Esophagus (tissue), 2 donors: ENCODE measurements around the gene PTCH1. TPM values are rescaled to one million over a fixed set of nuclear protein-coding genes. Genes with fewer than 3 reads are reported as not detected.
A peak's percentile ranks its signal among the peaks of the same experiment; 100 is the strongest.

Source experiments
- H3K27ac ChIP-seq, 2 donors: one replicate each; pipeline ENCODE4 v1.5.1; 2013; ENCODE audit warnings: low read depth in 2 of 2, mild to moderate bottlenecking in 2 of 2, inconsistent platforms in 1 of 2, low read length in 1 of 2, moderate library complexity in 1 of 2
- H3K27me3 ChIP-seq, 2 donors: one replicate each; pipeline ENCODE4 v1.6.1; 2013; ENCODE audit warnings: low read length in 2 of 2, control low read depth in 1 of 2, mild to moderate bottlenecking in 1 of 2; ENCODE audit not compliant: insufficient read depth in 2 of 2, control insufficient read depth in 1 of 2
- H3K36me3 ChIP-seq, 2 donors: one replicate each; pipeline ENCODE4 v1.6.1; 2013; ENCODE audit warnings: low read length in 1 of 2; ENCODE audit not compliant: control insufficient read depth in 2 of 2, insufficient read depth in 2 of 2
- H3K4me1 ChIP-seq, 2 donors: one replicate each; pipeline ENCODE4 v1.6.1; 2013; ENCODE audit warnings: low read length in 1 of 2; ENCODE audit not compliant: control insufficient read depth in 2 of 2, insufficient read depth in 2 of 2
- H3K4me3 ChIP-seq, 2 donors: one replicate each; pipeline ENCODE4 v1.5.1; 2013; ENCODE audit warnings: low read length in 2 of 2, mild to moderate bottlenecking in 2 of 2, low read depth in 1 of 2, moderate library complexity in 1 of 2
- H3K9me3 ChIP-seq, 2 donors: one replicate each; pipeline ENCODE4 v1.6.1; 2013; ENCODE audit warnings: mild to moderate bottlenecking in 2 of 2, low read depth in 1 of 2, low read length in 1 of 2, moderate library complexity in 1 of 2; ENCODE audit not compliant: control insufficient read depth in 2 of 2, insufficient read depth in 1 of 2
- WGBS, 2 donors: extraction: QIAGEN DNeasy Blood & Tissue Kit; methylation state at CpG; one replicate each; pipeline ENCODE4 v1.1.7; 2013; 5-methylcytosine and 5-hydroxymethylcytosine counted together
- polyA plus RNA-seq, 2 donors: library from polyadenylated mRNA; stranded (reverse); fragments of 200-250 nt; gene quantifications; one replicate each; pipeline ENCODE4 v1.2.3, GENCODE V29; 2013
- donor health status: healthy with polysubstance abuse.
- donor health status: Bipolar disorder and iron deficiency.

PTCH1 gene
- polyA plus RNA-seq, 2 donors = 2.4 to 2.8 TPM

- Histone ChIP-seq H3K36me3 (no peaks in the 10 kb centered on the region), H3K27ac (peak overlapping the region; percentile 70 to 89), H3K9me3 (no peaks in the 10 kb centered on the region), H3K27me3 (no peaks in the 10 kb centered on the region), H3K4me3 (peak overlapping the region; percentile 47 to 52), H3K4me1 (no peaks in the 10 kb centered on the region)
- WGBS, 2 donors = 16 to 29% methylated on average over 11 of the region's 11 CpGs
These were observed 90.7 kb downstream of the PTCH1 start for GRCh38 chr9:95425910-95426551.

DNA sequence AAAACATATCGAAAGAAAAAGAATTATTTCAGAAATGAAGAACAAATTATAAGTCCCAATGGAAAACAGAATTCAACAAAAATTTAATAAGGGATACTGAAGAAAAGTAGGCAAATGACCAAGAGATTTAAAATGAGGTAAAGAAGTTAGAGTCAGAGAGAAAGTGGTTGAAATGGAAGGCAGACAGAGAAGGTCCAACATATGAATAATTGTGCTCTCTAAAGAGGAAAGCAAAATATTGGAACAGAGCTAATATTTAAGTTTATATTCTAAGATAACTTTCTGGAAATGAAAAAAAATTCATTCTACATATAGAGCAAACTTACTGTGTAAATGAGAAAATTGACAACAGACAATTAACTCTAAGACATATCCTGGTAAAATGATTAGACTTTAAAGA, 94.1 kb downstream of the PTCH1 start:
- Histone ChIP-seq H3K27ac (no peak overlapping the region), H3K9me3 (no peaks in the 10 kb centered on the region), H3K27me3 (no peaks in the 10 kb centered on the region), H3K36me3 (peaks cover 0 to 2% of the 10 kb centered on the region in 2 donors), H3K4me1 (no peaks in the 10 kb centered on the region), H3K4me3 (no peak overlapping the region)
- WGBS, 2 donors = 94 to 96% methylated on average over 1 of the region's 1 CpG

- Histone ChIP-seq H3K36me3 (peaks cover 0 to 2% of the 10 kb centered on the region in 2 donors), H3K4me3 (no peak overlapping the region), H3K4me1 (no peaks in the 10 kb centered on the region), H3K9me3 (no peaks in the 10 kb centered on the region), H3K27ac (no peak overlapping the region), H3K27me3 (no peaks in the 10 kb centered on the region)
These were observed 96.3 kb downstream of the PTCH1 start for GRCh38 chr9:95420518-95420917.

DNA sequence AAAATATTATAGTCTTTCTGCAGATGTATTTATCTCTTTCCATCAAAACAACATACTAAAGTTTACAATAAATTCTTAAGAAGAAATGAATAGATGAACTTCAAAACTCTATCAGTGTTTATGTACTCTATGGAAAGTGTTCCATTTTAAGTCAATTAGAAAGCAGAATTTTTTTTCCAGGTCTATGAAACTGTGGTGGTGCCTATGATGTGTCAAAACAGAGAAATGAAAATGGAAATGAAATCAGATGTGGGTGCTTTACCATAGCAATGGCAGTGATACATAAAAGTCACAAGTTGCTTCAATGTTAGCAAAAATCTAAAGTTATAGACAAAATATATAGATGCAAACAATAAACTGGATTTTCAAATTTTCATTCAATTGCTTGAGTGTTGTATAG, 97.3 kb downstream of the PTCH1 start:
- Histone ChIP-seq H3K4me1 (no peaks in the 10 kb centered on the region), H3K36me3 (peaks cover 0 to 2% of the 10 kb centered on the region in 2 donors), H3K4me3 (no peak overlapping the region), H3K27me3 (no peaks in the 10 kb centered on the region), H3K9me3 (no peaks in the 10 kb centered on the region), H3K27ac (no peak overlapping the region)

DNA sequence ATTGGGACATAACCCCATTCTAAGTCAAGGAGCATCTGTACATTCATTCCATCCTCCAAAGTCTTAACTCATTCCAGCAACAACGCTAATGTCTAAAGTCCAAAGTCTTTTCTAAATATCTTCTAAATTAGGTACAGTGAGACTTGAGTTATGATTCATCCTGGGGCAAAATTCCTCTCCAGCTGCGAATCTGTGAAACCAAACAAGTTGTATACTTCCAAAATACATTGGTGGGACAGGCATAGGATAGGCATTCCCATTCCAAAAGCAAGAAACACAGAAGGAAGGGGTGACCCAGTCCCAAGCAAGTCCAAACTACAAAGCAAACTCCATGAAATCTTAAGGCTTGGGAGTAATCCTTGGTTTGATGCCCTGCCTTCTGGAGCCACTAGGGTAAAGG, 101.6 kb downstream of the PTCH1 start:
- Histone ChIP-seq H3K27ac (no peak overlapping the region), H3K4me1 (no peaks in the 10 kb centered on the region), H3K27me3 (no peaks in the 10 kb centered on the region), H3K36me3 (peaks cover 0 to 2% of the 10 kb centered on the region in 2 donors), H3K4me3 (no peak overlapping the region), H3K9me3 (no peaks in the 10 kb centered on the region)
- WGBS, 2 donors = 79 to 89% methylated on average over 2 of the region's 2 CpGs

- H3K27me3 ChIP-seq = no peaks in the 10 kb centered on the region
- H3K4me1 ChIP-seq = peaks cover 0 to 2% of the 10 kb centered on the region in 2 donors
- 92 to 94% methylated on average over 2 of the region's 2 CpGs for WGBS, 2 donors
- no peak overlapping the region for H3K27ac ChIP-seq
- no peak overlapping the region for H3K4me3 ChIP-seq
- peaks cover 0 to under 1% of the 10 kb centered on the region in 2 donors for H3K36me3 ChIP-seq
- H3K9me3 ChIP-seq = no peaks in the 10 kb centered on the region
These were observed 103.0 kb downstream of the PTCH1 start for GRCh38 chr9:95413793-95414192.

- no peaks in the 10 kb centered on the region for H3K9me3 ChIP-seq
- no peak overlapping the region for H3K4me3 ChIP-seq
- H3K27ac ChIP-seq = no peak overlapping the region
- H3K27me3 ChIP-seq = no peaks in the 10 kb centered on the region
- no peaks in the 10 kb centered on the region for H3K36me3 ChIP-seq
- peaks cover 0 to 2% of the 10 kb centered on the region in 2 donors for H3K4me1 ChIP-seq
- WGBS, 2 donors = 93 to 94% methylated on average over 23 of the region's 23 CpGs
These were observed 105.5 kb downstream of the PTCH1 start for GRCh38 chr9:95411054-95411892.

DNA sequence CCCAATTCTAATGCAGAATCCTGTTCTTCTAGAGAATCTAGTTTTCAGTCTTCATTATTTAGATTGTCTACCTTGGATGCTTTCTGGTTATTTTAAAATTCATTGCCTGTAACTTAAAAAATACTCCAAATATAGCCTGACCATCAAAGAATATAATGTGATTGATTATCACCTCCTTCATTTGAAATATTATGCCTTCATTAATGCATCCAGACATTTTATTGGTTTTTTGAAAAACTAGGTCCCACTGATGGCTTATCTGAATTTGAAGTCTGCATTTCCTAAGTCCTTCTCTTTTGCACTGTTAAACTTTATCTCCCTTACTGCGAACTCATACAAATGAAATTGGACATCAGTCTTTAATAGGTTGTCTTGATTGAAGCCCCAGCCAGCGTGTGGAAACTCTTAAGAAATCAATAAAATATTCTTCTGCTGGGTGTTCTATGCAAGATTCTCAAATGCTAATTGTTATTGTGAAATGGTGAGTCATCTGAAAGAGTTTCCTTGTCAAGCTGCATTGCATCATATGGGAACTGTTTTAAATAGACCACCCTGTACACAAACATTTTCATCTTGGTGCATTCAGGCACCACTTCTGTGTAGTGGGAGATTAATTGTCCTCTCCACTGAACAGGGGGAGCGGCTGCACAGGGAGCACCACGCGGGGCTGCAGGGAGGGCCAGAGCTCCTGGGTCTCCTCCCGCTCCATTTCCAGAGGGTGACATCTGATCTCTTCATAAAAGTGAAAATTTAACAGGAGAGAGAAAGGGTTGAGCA, 106.9 kb downstream of the PTCH1 start:
- 71 to 78% methylated on average over 6 of the region's 6 CpGs for WGBS, 2 donors
- Histone ChIP-seq H3K4me3 (no peak overlapping the region), H3K27ac (no peak overlapping the region), H3K9me3 (no peaks in the 10 kb centered on the region), H3K36me3 (no peaks in the 10 kb centered on the region), H3K27me3 (no peaks in the 10 kb centered on the region), H3K4me1 (peaks cover 0 to 2% of the 10 kb centered on the region in 2 donors)

DNA sequence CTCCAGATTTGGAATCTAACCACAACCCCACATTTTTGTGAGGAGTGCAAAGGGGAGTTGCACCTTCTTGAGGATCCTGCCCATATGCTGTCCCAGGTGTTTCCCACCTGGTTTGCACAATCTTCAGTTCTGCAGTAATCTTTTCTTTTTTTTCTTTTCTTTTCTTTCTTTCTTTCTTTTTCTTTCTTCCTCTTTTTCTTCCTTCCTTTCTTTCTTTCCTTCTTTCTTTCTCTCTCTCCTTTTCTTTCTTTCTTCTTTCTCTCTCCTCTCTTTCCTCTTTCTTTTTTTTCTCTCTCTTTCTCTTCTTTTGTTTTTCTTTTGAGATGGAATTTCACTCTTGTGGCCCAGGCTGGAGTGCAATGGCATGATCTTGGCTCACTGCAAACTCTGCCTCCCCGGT, 109.2 kb downstream of the PTCH1 start:
- H3K36me3 ChIP-seq = no peaks in the 10 kb centered on the region
- H3K4me1 ChIP-seq = peaks cover 0 to 2% of the 10 kb centered on the region in 2 donors
- H3K4me3 ChIP-seq = no peak overlapping the region
- WGBS, 2 donors = 99 to 100% methylated on average over 1 of the region's 1 CpG
- no peak overlapping the region for H3K27ac ChIP-seq
- no peaks in the 10 kb centered on the region for H3K27me3 ChIP-seq
- H3K9me3 ChIP-seq = no peaks in the 10 kb centered on the region
